GM15510 (cell line): ENCODE measurements around the gene NAGK.

Experiments
- POLR2A ChIP-seq: IDR thresholded peaks from 3 replicates; pipeline ENCODE4 v1.6.1; 2011; ENCODE audit warnings: borderline replicate concordance; ENCODE audit not compliant: insufficient read length; ENCODE audit errors: extremely low read depth

NAGK gene

GRCh38 chr2:71069376-71069775 is 928 bp downstream of the NAGK start:
- TF ChIP-seq POLR2A: no peak

GRCh38 chr2:71070294-71071093 is 2.0 kb downstream of the NAGK start:
- peak; percentile 37 for TF ChIP-seq POLR2A

GRCh38 chr2:71071681-71072398 is 3.4 kb downstream of the NAGK start:
- TF ChIP-seq POLR2A: no peak

GRCh38 chr2:71072492-71072891 is 4.0 kb downstream of the NAGK start:
- TF ChIP-seq POLR2A: no peak

GRCh38 chr2:71073475-71073874 is 5.0 kb downstream of the NAGK start:
- no peak for TF ChIP-seq POLR2A

- TF ChIP-seq POLR2A: no peak
Observed at GRCh38 chr2:71074893-71075395, 6.5 kb downstream of the NAGK start.

- no peak for TF ChIP-seq POLR2A
Observed at GRCh38 chr2:71078624-71079023, 10.2 kb downstream of the NAGK start.

- no peak for TF ChIP-seq POLR2A
Observed at GRCh38 chr2:71082402-71083252, 14.2 kb downstream of the NAGK start.

GRCh38 chr2:71100195-71100964 is 31.9 kb downstream of the NAGK start:
- TF ChIP-seq POLR2A: no peak

GRCh38 chr2:71101656-71102055 is 33.2 kb downstream of the NAGK start:
- no peak for TF ChIP-seq POLR2A

- TF ChIP-seq POLR2A: no peak
Observed at GRCh38 chr2:71102981-71103681, 34.7 kb downstream of the NAGK start.

- no peak for TF ChIP-seq POLR2A
Observed at GRCh38 chr2:71103809-71104208, 35.4 kb downstream of the NAGK start.

- TF ChIP-seq POLR2A: no peak
Observed at GRCh38 chr2:71108091-71108490, 39.6 kb downstream of the NAGK start.
